Vagina (tissue), 2 donors: ENCODE measurements around the gene AP1AR.

ENCODE experiments used
- CTCF ChIP-seq, 3 experiments: fragments of 450-650 bp in 2 of 3; fragments of 200-600 bp in 1 of 3; sonication (generic) in 1 of 3; IDR thresholded peaks; one replicate each; pipeline ENCODE4 v1.5.1; 2017 to 2019; ENCODE audit warnings: antibody characterized with exemption in 3 of 3, mild to moderate bottlenecking in 2 of 3, moderate library complexity in 2 of 3
- POLR2A ChIP-seq, 2 donors: fragments of 450-650 bp; IDR thresholded peaks; one replicate each; pipeline ENCODE4 v1.6.1; 2017; ENCODE audit warnings: antibody characterized with exemption in 2 of 2, mild to moderate bottlenecking in 2 of 2, moderate library complexity in 2 of 2

- no peak for TF ChIP-seq CTCF (IDR thresholded peaks at IDR 0.05)
- no peak for TF ChIP-seq POLR2A (IDR thresholded peaks at IDR 0.05)
These were observed 25.5 kb downstream of the AP1AR start for GRCh38 chr4:112257098-112257497.
